IMR-90 (cell line): ENCODE data around the gene ABAT. TPM values are rescaled to one million over a fixed set of nuclear protein-coding genes. Genes with fewer than 3 reads are reported as not detected.

Source experiments
- ATAC-seq: fragments of 200-7000 bp; cut with Tn5 transposase; 2 replicates; pipeline ENCODE4 v1.9.1; 2020; ENCODE audit warnings: low read depth, mild to moderate bottlenecking, moderate library complexity
- BruUV-seq: library from RNA; stranded (reverse); fragments of 400-500 nt; replicated peaks from 2 replicates; lab custom pipeline; 2021; lab: Mats Ljungman, UMichigan
- CTCF ChIA-PET: fragments of 300-600 bp; formaldehyde crosslinking; extraction: SDS; loops from one replicate; lab custom pipeline; 2021; ENCODE audit warnings: antibody characterized with exemption; lab: Yijun Ruan, JAX
- POLR2A ChIA-PET: fragments of 300-600 bp; sonication (Branson Sonifier 250); formaldehyde crosslinking; loops from one replicate; lab custom pipeline; 2022; ENCODE audit warnings: antibody characterized with exemption; ENCODE audit not compliant: unreplicated experiment; lab: Charles Lee
- DNase-seq: peaks from one replicate; pipeline ENCODE4 v3.0.0; 2013
- H2AFZ ChIP-seq: replicated peaks from 2 replicates; pipeline ENCODE3; 2013; ENCODE audit warnings: low read length, mild to moderate bottlenecking; ENCODE audit not compliant: poor library complexity
- H2AK5ac ChIP-seq: 2 replicates; pipeline ENCODE4 v1.6.1; 2013; ENCODE audit warnings: low read depth, low read length, inconsistent platforms
- H2AK9ac ChIP-seq: replicated peaks from 2 replicates; pipeline ENCODE3; 2013; ENCODE audit warnings: mild to moderate bottlenecking, low read depth, low read length, moderate library complexity; ENCODE audit not compliant: poor library complexity
- H2BK120ac ChIP-seq: 2 replicates; pipeline ENCODE4 v1.6.1; 2013; ENCODE audit warnings: low read depth, low read length, inconsistent platforms
- H2BK15ac ChIP-seq: 3 replicates; pipeline ENCODE4 v1.6.1; 2013; ENCODE audit warnings: low read depth, low read length, inconsistent platforms
- H2BK20ac ChIP-seq: 2 replicates; pipeline ENCODE4 v1.6.1; 2013; ENCODE audit warnings: low read depth, mild to moderate bottlenecking, inconsistent platforms, low read length, moderate library complexity
- H2BK5ac ChIP-seq: 2 replicates; pipeline ENCODE4 v1.6.1; 2013; ENCODE audit warnings: mild to moderate bottlenecking, low read depth, low read length, inconsistent platforms; ENCODE audit not compliant: poor library complexity, severe bottlenecking
- H3K14ac ChIP-seq: replicated peaks from 2 replicates; pipeline ENCODE4 v1.6.1; 2013; ENCODE audit warnings: low read depth, low read length, inconsistent platforms
- H3K18ac ChIP-seq: 2 replicates; pipeline ENCODE4 v1.6.1; 2013; ENCODE audit warnings: low read depth, low read length, control low read depth
- H3K23ac ChIP-seq: 2 replicates; pipeline ENCODE4 v1.6.1; 2013; ENCODE audit warnings: low read depth, low read length, inconsistent platforms
- H3K27ac ChIP-seq: 2 replicates; pipeline ENCODE4 v1.5.1; 2013; ENCODE audit warnings: mild to moderate bottlenecking, control low read depth, low read length; ENCODE audit not compliant: insufficient read depth
- H3K27me3 ChIP-seq: 2 replicates; pipeline ENCODE4 v1.6.1; 2013; ENCODE audit warnings: low read length; ENCODE audit not compliant: control insufficient read depth, insufficient read depth
- H3K36me3 ChIP-seq: 2 replicates; pipeline ENCODE4 v1.6.1; 2013; ENCODE audit warnings: low read length, mixed read lengths; ENCODE audit not compliant: control insufficient read depth, insufficient read depth
- H3K4ac ChIP-seq: 2 replicates; pipeline ENCODE4 v1.6.1; 2013; ENCODE audit warnings: low read depth, low read length, inconsistent platforms
- H3K4me1 ChIP-seq: 2 replicates; pipeline ENCODE4 v1.6.1; 2013; ENCODE audit warnings: low read length, mixed read lengths; ENCODE audit not compliant: control insufficient read depth, insufficient read depth
- H3K4me2 ChIP-seq: 2 replicates; pipeline ENCODE4 v1.6.1; 2013; ENCODE audit warnings: low read depth, mild to moderate bottlenecking, control low read depth, low read length, moderate library complexity
- H3K4me3 ChIP-seq: 2 replicates; pipeline ENCODE4 v1.5.1; 2013; ENCODE audit warnings: low read depth, mild to moderate bottlenecking, control low read depth, low read length, moderate library complexity; ENCODE audit not compliant: insufficient read depth
- H3K56ac ChIP-seq: 2 replicates; pipeline ENCODE4 v1.6.1; 2013; ENCODE audit warnings: low read length, inconsistent platforms; ENCODE audit not compliant: insufficient read depth; ENCODE audit errors: extremely low read depth
- H3K79me1 ChIP-seq, 2 experiments: 2 replicates each; pipeline ENCODE4 v1.6.1; 2013; ENCODE audit warnings: low read length in 2 of 2, inconsistent platforms in 1 of 2, low read depth in 1 of 2
- H3K9ac ChIP-seq: 2 replicates; pipeline ENCODE4 v1.6.1; 2013; ENCODE audit warnings: low read depth, low read length, control low read depth
- H3K9me1 ChIP-seq: 2 replicates; pipeline ENCODE4 v1.6.1; 2013; ENCODE audit warnings: low read length, inconsistent platforms; ENCODE audit not compliant: insufficient read depth
- H3K9me3 ChIP-seq: 2 replicates; pipeline ENCODE4 v1.6.1; 2013; ENCODE audit warnings: low read length; ENCODE audit not compliant: control insufficient read depth, insufficient read depth
- H4K20me1 ChIP-seq: 2 replicates; pipeline ENCODE4 v1.6.1; 2013; ENCODE audit warnings: low read length, inconsistent platforms; ENCODE audit not compliant: insufficient read depth
- H4K5ac ChIP-seq: 2 replicates; pipeline ENCODE4 v1.6.1; 2013; ENCODE audit warnings: mild to moderate bottlenecking, low read depth, low read length, control low read depth
- H4K8ac ChIP-seq, 2 experiments: 2 replicates each; pipeline ENCODE4 v1.6.1; 2013; ENCODE audit warnings: low read depth in 2 of 2, low read length in 2 of 2, control low read depth in 1 of 2, inconsistent platforms in 1 of 2
- H4K91ac ChIP-seq: 2 replicates; pipeline ENCODE4 v1.6.1; 2013; ENCODE audit warnings: low read depth, low read length, inconsistent platforms; ENCODE audit not compliant: insufficient read depth
- BHLHE40 ChIP-seq: fragments of 150-350 bp; IDR thresholded peaks from 2 replicates; pipeline ENCODE4 v1.6.1; 2016; ENCODE audit warnings: mild to moderate bottlenecking, low read depth, low read length
- CEBPB ChIP-seq: IDR thresholded peaks from 2 replicates; pipeline ENCODE4 v1.6.1; 2012; ENCODE audit warnings: low read depth, low read length, improper control_type of control experiment
- CHD1 ChIP-seq: IDR thresholded peaks from 2 replicates; pipeline ENCODE4 v1.6.1; 2012; ENCODE audit warnings: low read depth, low read length, improper control_type of control experiment
- FOS ChIP-seq: fragments of 150-350 bp; IDR thresholded peaks from 2 replicates; pipeline ENCODE4 v1.6.1; 2016; ENCODE audit warnings: low read depth, low read length
- MAZ ChIP-seq: IDR thresholded peaks from 2 replicates; pipeline ENCODE4 v1.6.1; 2012; ENCODE audit warnings: low read depth, mild to moderate bottlenecking, low read length, improper control_type of control experiment, moderate library complexity, borderline replicate concordance
- MXI1 ChIP-seq: IDR thresholded peaks from 2 replicates; pipeline ENCODE4 v1.6.1; 2012; ENCODE audit warnings: low read depth, mild to moderate bottlenecking, low read length, moderate library complexity, borderline replicate concordance
- NFE2L2 ChIP-seq: fragments of 150-350 bp; IDR thresholded peaks from 2 replicates; pipeline ENCODE4 v1.6.1; 2016; ENCODE audit warnings: low read depth, mild to moderate bottlenecking, low read length
- POLR2A ChIP-seq: IDR thresholded peaks from 2 replicates; pipeline ENCODE4 v1.6.1; 2012; ENCODE audit warnings: mild to moderate bottlenecking, low read depth, low read length
- RAD21 ChIP-seq: IDR thresholded peaks from 2 replicates; pipeline ENCODE4 v1.6.1; 2012; ENCODE audit warnings: low read length, improper control_type of control experiment
- RCOR1 ChIP-seq: IDR thresholded peaks from 2 replicates; pipeline ENCODE4 v1.6.1; 2012; ENCODE audit warnings: mild to moderate bottlenecking, low read length, improper control_type of control experiment; ENCODE audit not compliant: insufficient replicate concordance
- RFX5 ChIP-seq: IDR thresholded peaks from 2 replicates; pipeline ENCODE4 v1.8.0; 2012; ENCODE audit warnings: low read depth, mild to moderate bottlenecking, low read length, moderate library complexity
- SMC3 ChIP-seq: fragments of 150-350 bp; IDR thresholded peaks from 2 replicates; pipeline ENCODE4 v1.6.1; 2016; ENCODE audit warnings: low read depth, mild to moderate bottlenecking, antibody characterized with exemption, low read length, moderate library complexity
- WGBS, 2 experiments: methylation state at CpG; one replicate each; pipeline versions ENCODE4 v1.1.5 to v1.1.7; 2013; ENCODE audit warnings: missing lambda C conversion rate in 2 of 2; ENCODE audit not compliant: insufficient read length in 1 of 2; ENCODE audit errors: extremely low coverage in 2 of 2; 5-methylcytosine and 5-hydroxymethylcytosine counted together
- dilution Hi-C: fragments of 300-500 bp; cut with HindIII; formaldehyde crosslinking; loops from one replicate; pipeline ENCODE4 v1.14.3; 2018; ENCODE audit warnings: low sequenced_read_pairs; ENCODE audit not compliant: unreplicated experiment
- in situ Hi-C: fragments of 300-500 bp; cut with MboI; formaldehyde crosslinking; loops from 3 replicates; pipeline ENCODE4 v1.14.3; 2019; ENCODE audit warnings: low sequenced_read_pairs, inconsistent platforms, mixed read lengths
- intact Hi-C: fragments of 100-400 bp; cut with micrococcal nuclease; formaldehyde crosslinking; loops from 2 replicates; pipeline ENCODE4 v1.10.0; 2022
- polyA plus RNA-seq, 3 experiments: library from polyadenylated mRNA; depleted of rRNA; stranded (reverse); fragments of >200 nt; gene quantifications; 2 replicates each; pipeline ENCODE4 v1.2.3, GENCODE V29; 2012; ENCODE audit warnings: low replicate concordance in 1 of 3
- total RNA-seq: library from RNA; depleted of rRNA; stranded (reverse); fragments of >200 nt; gene quantifications from 2 replicates; pipeline ENCODE4 v1.2.3, GENCODE V29; 2012
- TF ChIP-seq, protein P1 (sequence below): fragments of 150-350 bp; IDR thresholded peaks from 2 replicates; pipeline ENCODE4 v1.6.1; 2017; ENCODE audit warnings: mild to moderate bottlenecking, antibody characterized with exemption, low read length, low read depth
- TF ChIP-seq, protein P2 (sequence below): fragments of 150-350 bp; IDR thresholded peaks from 2 replicates; pipeline ENCODE4 v1.6.1; 2016; ENCODE audit warnings: low read depth, mild to moderate bottlenecking, low read length, moderate library complexity, borderline replicate concordance
- TF ChIP-seq, protein P3 (sequence below): conservative IDR thresholded peaks from 2 replicates; pipeline ENCODE4 v1.5.1; 2012; ENCODE audit warnings: mild to moderate bottlenecking, low read depth, low read length, improper control_type of control experiment

ABAT gene
- total and polyA plus RNA-seq, 2 of the 4 experiments (the other 2 are of a cell fraction), result 4.5 to 6.9 TPM

DNA sequence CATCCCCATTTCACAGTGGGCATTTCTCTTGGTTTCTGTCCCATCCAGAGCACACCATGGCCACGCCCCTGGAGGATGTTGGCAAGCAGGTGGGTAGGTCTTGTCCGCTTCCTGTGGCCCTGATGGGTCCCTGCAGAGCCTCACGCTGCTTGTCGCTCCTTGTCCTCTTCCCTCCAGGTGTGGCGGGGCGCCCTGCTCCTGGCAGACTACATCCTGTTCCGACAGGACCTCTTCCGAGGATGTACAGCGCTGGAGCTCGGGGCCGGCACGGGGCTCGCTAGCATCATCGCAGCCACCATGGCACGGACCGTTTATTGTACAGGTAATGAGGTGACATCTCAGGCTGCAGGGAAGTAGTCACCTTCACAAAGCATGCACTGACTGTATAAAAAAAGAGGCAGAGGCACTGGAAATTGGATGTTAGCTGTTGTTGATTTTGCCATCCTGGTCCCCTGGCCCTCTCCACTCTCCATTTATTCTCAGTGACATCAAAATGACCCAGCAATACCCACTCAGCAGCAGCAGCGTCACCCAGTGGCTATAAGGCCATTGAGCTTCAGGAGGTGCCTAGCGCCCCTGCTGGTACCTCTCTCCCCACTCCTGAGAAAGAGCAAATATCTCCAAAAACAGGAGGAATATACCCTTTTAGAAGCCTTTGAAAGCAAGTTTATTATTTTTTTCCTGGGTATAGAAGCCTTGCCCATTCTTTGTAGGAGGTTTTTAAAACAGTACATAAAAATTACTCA is 39.3 kb upstream of the ABAT start:
- Histone ChIP-seq H3K9ac (no peak overlapping the region), H2AK5ac (no peak overlapping the region), H3K27me3 (no peaks in the 10 kb centered on the region), H2BK120ac (no peak overlapping the region), H3K36me3 (peaks cover 65% of the 10 kb centered on the region), H3K4ac (no peak overlapping the region), H3K27ac (no peak overlapping the region), H3K9me1 (no peaks in the 10 kb centered on the region), H3K18ac (no peak overlapping the region), H3K23ac (no peak overlapping the region), H4K8ac (no peak overlapping the region), H2BK15ac (no peak overlapping the region), H2AK9ac (no peak overlapping the region), H3K56ac (no peak overlapping the region), H3K9me3 (no peaks in the 10 kb centered on the region), H3K14ac (no peak overlapping the region), H3K79me1 (peaks cover 0 to 3% of the 10 kb centered on the region in 2 experiments; a peak in 3 of 4 replicates), H3K4me3 (no peak overlapping the region), H3K4me1 (no peaks in the 10 kb centered on the region), H2BK5ac (no peak overlapping the region), H3K4me2 (no peak overlapping the region), H4K5ac (no peak overlapping the region), H4K20me1 (peaks cover 4% of the 10 kb centered on the region; the same call in 1 of the 2 replicates), H4K91ac (no peak overlapping the region), H2AFZ (no peak overlapping the region), H2BK20ac (no peak overlapping the region)
- intact Hi-C loops (loop anchor here (1.0 kb wide), 1 partner anchor 68 kb away; no protein-coding TSS in a partner anchor), in situ Hi-C loops (no loop called here), dilution Hi-C loops (no loop called here)
- no TSS peak for BruUV-seq
- WGBS, 2 experiments, result 82% methylated on average over 6 of the region's 18 CpGs; no CpG with 5 or more reads in 1 of the 2 experiments
- DNase-seq (peak; percentile 28), ATAC-seq (peak; percentile 49; the same call in 1 of the 2 replicates)
- POLR2A ChIA-PET, result no interaction called here
- CTCF ChIA-PET, result interaction anchor here (1.0 to 1.3 kb wide), 2 partner anchors 16 to 67 kb away, joined by 3 to 4 read pairs; no protein-coding TSS in a partner anchor
- TF ChIP-seq RAD21 (peak; percentile 60), RCOR1 (no peak), FOS (no peak), NFE2L2 (no peak), SMC3 (peak; percentile 48), MAZ (no peak), CEBPB (no peak), MXI1 (no peak), CHD1 (no peak), BHLHE40 (no peak), RFX5 (no peak), POLR2A (no peak)
- TF ChIP-seq, protein P1, sequence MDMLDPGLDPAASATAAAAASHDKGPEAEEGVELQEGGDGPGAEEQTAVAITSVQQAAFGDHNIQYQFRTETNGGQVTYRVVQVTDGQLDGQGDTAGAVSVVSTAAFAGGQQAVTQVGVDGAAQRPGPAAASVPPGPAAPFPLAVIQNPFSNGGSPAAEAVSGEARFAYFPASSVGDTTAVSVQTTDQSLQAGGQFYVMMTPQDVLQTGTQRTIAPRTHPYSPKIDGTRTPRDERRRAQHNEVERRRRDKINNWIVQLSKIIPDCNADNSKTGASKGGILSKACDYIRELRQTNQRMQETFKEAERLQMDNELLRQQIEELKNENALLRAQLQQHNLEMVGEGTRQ, result no peak
- TF ChIP-seq, protein P2, sequence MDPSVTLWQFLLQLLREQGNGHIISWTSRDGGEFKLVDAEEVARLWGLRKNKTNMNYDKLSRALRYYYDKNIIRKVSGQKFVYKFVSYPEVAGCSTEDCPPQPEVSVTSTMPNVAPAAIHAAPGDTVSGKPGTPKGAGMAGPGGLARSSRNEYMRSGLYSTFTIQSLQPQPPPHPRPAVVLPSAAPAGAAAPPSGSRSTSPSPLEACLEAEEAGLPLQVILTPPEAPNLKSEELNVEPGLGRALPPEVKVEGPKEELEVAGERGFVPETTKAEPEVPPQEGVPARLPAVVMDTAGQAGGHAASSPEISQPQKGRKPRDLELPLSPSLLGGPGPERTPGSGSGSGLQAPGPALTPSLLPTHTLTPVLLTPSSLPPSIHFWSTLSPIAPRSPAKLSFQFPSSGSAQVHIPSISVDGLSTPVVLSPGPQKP, result no peak
- TF ChIP-seq, protein P3, sequence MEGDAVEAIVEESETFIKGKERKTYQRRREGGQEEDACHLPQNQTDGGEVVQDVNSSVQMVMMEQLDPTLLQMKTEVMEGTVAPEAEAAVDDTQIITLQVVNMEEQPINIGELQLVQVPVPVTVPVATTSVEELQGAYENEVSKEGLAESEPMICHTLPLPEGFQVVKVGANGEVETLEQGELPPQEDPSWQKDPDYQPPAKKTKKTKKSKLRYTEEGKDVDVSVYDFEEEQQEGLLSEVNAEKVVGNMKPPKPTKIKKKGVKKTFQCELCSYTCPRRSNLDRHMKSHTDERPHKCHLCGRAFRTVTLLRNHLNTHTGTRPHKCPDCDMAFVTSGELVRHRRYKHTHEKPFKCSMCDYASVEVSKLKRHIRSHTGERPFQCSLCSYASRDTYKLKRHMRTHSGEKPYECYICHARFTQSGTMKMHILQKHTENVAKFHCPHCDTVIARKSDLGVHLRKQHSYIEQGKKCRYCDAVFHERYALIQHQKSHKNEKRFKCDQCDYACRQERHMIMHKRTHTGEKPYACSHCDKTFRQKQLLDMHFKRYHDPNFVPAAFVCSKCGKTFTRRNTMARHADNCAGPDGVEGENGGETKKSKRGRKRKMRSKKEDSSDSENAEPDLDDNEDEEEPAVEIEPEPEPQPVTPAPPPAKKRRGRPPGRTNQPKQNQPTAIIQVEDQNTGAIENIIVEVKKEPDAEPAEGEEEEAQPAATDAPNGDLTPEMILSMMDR, result peak; percentile 83
